Measurements from ENCODE around the gene PDE4D.

DNA sequence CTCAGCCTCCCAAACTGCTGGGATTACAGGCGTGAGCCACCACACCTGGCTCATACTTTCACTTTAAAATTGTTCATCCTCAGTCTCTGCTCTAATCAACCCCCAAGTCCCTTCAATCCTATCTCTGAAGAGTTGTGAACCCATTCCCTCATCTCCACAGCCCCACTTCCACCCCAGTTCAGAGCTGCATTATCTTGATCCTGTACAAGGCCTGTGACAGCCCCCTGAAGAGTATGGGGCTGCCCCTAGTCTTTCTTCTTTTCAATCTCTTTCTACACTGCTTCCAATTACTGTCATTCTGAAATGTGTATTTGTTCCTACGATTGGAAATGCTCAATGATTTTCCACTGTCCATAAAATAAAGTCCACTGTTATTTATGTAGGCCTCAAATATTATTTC lies 722.4 kb downstream of the PDE4D start:
- TF ChIP-seq, protein P1, sequence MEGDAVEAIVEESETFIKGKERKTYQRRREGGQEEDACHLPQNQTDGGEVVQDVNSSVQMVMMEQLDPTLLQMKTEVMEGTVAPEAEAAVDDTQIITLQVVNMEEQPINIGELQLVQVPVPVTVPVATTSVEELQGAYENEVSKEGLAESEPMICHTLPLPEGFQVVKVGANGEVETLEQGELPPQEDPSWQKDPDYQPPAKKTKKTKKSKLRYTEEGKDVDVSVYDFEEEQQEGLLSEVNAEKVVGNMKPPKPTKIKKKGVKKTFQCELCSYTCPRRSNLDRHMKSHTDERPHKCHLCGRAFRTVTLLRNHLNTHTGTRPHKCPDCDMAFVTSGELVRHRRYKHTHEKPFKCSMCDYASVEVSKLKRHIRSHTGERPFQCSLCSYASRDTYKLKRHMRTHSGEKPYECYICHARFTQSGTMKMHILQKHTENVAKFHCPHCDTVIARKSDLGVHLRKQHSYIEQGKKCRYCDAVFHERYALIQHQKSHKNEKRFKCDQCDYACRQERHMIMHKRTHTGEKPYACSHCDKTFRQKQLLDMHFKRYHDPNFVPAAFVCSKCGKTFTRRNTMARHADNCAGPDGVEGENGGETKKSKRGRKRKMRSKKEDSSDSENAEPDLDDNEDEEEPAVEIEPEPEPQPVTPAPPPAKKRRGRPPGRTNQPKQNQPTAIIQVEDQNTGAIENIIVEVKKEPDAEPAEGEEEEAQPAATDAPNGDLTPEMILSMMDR (IDR thresholded peaks at IDR 0.05): no peak
- no peak for TF ChIP-seq POLR2A (IDR thresholded peaks at IDR 0.05)

All from esophagus squamous epithelium (tissue), 4 donors.